Activated CD8-positive, alpha-beta T cell treated with anti-CD3 and anti-CD28 coated beads, Interleukin-2, amount 10 ng/mL, durations not matched to agents 7 days and 5 days (primary cell): ENCODE data around the gene NEDD9. TPM values are rescaled to one million over a fixed set of nuclear protein-coding genes. Genes with fewer than 3 reads are reported as not detected.

Experiments used
- ATAC-seq: fragments of 150-1000 bp; cut with Tn5 transposase; one replicate; pipeline ENCODE4 v1.10.0; 2021; ENCODE audit warnings: moderate library complexity
- CTCF ChIA-PET: fragments of 350-600 bp; sonication (Branson Sonifier 250); formaldehyde crosslinking; loops from one replicate; lab custom pipeline; 2021; ENCODE audit warnings: antibody characterized with exemption; lab: Charles Lee
- POLR2A ChIA-PET: fragments of 350-600 bp; sonication (Branson Sonifier 250); formaldehyde crosslinking; loops from one replicate; lab custom pipeline; 2021; ENCODE audit warnings: antibody characterized with exemption; lab: Charles Lee
- DNase-seq: peaks from one replicate; pipeline ENCODE4 v3.0.0-alpha.2; 2020
- H3K27ac Mint-ChIP-seq: one replicate; pipeline ENCODE4 v1.8.0; 2021; ENCODE audit warnings: mild to moderate bottlenecking, mixed read lengths
- H3K27me3 Mint-ChIP-seq: one replicate; pipeline ENCODE4 v1.8.0; 2021; ENCODE audit warnings: low read depth, mixed read lengths
- H3K36me3 Mint-ChIP-seq: one replicate; pipeline ENCODE4 v1.8.0; 2021; ENCODE audit warnings: low read depth, mixed read lengths
- H3K4me1 Mint-ChIP-seq: one replicate; pipeline ENCODE4 v1.8.0; 2021; ENCODE audit warnings: low read depth, mixed read lengths
- H3K4me3 Mint-ChIP-seq: one replicate; pipeline ENCODE4 v1.8.0; 2021; ENCODE audit warnings: mild to moderate bottlenecking, mixed read lengths
- H3K9me3 Mint-ChIP-seq: one replicate; pipeline ENCODE4 v1.8.0; 2022; ENCODE audit warnings: mixed read lengths; ENCODE audit not compliant: insufficient read depth
- total RNA-seq, 2 experiments: library from RNA; stranded (reverse); gene quantifications; one replicate each; pipeline ENCODE4 v1.2.3, GENCODE V29; 2021

The NEDD9 gene
- total RNA-seq, 2 experiments from 2014 or later = 64.9 to 69.5 TPM

DNA sequence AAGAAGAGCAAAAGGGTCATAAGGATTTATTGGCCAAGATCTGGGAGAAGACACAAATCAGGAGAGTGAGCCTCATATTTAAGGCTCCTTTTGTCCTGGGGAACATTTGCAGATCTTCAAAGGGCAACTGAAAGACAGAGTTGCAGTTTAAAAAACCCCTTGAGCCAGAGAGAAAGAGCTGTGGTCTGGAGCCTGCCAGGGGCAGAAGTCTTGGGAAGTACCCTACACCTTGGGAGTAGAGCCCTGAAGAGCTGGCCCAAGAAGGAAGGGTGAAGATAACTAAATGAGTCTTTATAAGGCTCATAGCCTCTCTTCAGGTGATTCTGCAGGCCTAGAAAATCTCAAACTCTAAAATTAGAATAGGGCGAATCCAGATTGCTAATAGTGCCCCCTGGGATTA, 81.0 kb downstream of the NEDD9 start:
- H3K4me1 Mint-ChIP-seq = peaks cover 7% of the 10 kb centered on the region
- no peak overlapping the region for H3K4me3 Mint-ChIP-seq
- peaks cover 10% of the 10 kb centered on the region for H3K27me3 Mint-ChIP-seq
- no peaks in the 10 kb centered on the region for H3K9me3 Mint-ChIP-seq
- ATAC-seq (no peak), DNase-seq (no peak)
- H3K36me3 Mint-ChIP-seq = no peaks in the 10 kb centered on the region
- CTCF ChIA-PET = interaction anchor here (0.8 to 2.5 kb wide), 5 partner anchors 21 to 425 kb away, joined by 3 to 11 read pairs (median 3); no protein-coding TSS in a partner anchor
- H3K27ac Mint-ChIP-seq = no peak overlapping the region
- POLR2A ChIA-PET = no interaction called here

DNA sequence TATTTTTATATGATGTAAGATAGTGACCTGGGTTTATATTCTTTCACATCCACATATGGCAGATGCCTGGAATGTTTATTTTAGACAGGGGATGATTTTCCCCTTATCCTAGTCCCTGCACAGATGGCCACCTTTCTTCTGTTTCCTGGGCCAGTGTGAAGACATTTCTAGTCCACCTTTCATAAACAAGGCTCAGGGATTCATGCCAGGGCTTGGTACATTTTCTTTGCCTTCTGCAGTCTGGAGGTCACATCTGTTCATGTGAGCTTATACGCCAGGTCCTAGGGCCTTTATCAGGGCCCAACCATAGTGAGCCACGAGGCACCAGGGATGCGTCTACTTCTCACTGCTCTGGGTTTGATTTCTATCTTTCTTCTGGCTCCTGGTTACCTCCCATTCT, 82.9 kb downstream of the NEDD9 start:
- DNase-seq (no peak), ATAC-seq (no peak)
- Mint-ChIP-seq H3K4me1 (peaks cover 7% of the 10 kb centered on the region), H3K4me3 (no peak overlapping the region), H3K27me3 (peaks cover 2% of the 10 kb centered on the region), H3K27ac (no peak overlapping the region), H3K9me3 (no peaks in the 10 kb centered on the region), H3K36me3 (no peaks in the 10 kb centered on the region)
- POLR2A ChIA-PET = no interaction called here
- CTCF ChIA-PET = interaction anchor here (2.0 to 7.5 kb wide), 2 partner anchors 22 to 347 kb away, joined by 4 to 102 read pairs; no protein-coding TSS in a partner anchor

- peak overlapping the region; percentile 41 for H3K27ac Mint-ChIP-seq
- CTCF ChIA-PET = interaction anchor here (7.5 kb wide), 1 partner anchor 350 kb away, joined by 102 read pairs; no protein-coding TSS in a partner anchor
- H3K27me3 Mint-ChIP-seq = no peaks in the 10 kb centered on the region
- no peak for ATAC-seq
- no peaks in the 10 kb centered on the region for H3K36me3 Mint-ChIP-seq
- POLR2A ChIA-PET = no interaction called here
- DNase-seq = no peak
- no peak overlapping the region for H3K4me3 Mint-ChIP-seq
- no peaks in the 10 kb centered on the region for H3K9me3 Mint-ChIP-seq
- peaks cover 2% of the 10 kb centered on the region for H3K4me1 Mint-ChIP-seq
These were observed 86.2 kb downstream of the NEDD9 start for GRCh38 chr6:11146117-11146826.

DNA sequence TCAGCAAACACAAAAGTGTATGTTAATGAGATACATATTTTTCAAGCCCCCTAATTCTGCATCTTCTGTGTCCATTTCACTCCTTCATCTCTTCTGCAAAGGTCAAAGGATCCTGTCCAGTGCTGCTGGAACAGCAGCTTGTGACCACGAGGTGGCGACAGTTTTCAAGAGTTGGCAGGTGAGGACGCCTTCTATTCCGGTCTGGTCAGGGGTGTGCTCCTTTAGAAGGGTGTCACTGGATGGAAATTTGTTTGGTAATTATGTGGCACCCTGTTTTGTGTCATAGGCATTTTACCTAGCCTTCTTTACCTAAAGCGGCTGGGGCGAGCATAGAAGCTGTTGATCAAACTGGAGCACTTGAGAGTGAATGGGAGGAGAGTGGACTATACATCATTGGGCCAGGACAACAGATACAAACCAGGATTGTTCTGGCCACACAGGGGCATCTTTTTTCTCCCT, 88.0 kb downstream of the NEDD9 start:
- DNase-seq (peak; percentile 83), ATAC-seq (peak; percentile 91)
- no peaks in the 10 kb centered on the region for H3K9me3 Mint-ChIP-seq
- no peaks in the 10 kb centered on the region for H3K27me3 Mint-ChIP-seq
- H3K36me3 Mint-ChIP-seq = no peaks in the 10 kb centered on the region
- H3K4me3 Mint-ChIP-seq = no peak overlapping the region
- ChIA-PET CTCF (interaction anchor here (0.6 to 7.5 kb wide), 20 partner anchors 8 to 434 kb away, joined by 3 to 102 read pairs (median 4); partner anchors contain the start of genes NEDD9 and SMIM13), POLR2A (interaction anchor here (0.8 kb wide), 1 partner anchor 352 kb away, joined by 5 read pairs; no protein-coding TSS in a partner anchor)
- no peak overlapping the region for H3K27ac Mint-ChIP-seq
- peaks cover 2% of the 10 kb centered on the region for H3K4me1 Mint-ChIP-seq

DNA sequence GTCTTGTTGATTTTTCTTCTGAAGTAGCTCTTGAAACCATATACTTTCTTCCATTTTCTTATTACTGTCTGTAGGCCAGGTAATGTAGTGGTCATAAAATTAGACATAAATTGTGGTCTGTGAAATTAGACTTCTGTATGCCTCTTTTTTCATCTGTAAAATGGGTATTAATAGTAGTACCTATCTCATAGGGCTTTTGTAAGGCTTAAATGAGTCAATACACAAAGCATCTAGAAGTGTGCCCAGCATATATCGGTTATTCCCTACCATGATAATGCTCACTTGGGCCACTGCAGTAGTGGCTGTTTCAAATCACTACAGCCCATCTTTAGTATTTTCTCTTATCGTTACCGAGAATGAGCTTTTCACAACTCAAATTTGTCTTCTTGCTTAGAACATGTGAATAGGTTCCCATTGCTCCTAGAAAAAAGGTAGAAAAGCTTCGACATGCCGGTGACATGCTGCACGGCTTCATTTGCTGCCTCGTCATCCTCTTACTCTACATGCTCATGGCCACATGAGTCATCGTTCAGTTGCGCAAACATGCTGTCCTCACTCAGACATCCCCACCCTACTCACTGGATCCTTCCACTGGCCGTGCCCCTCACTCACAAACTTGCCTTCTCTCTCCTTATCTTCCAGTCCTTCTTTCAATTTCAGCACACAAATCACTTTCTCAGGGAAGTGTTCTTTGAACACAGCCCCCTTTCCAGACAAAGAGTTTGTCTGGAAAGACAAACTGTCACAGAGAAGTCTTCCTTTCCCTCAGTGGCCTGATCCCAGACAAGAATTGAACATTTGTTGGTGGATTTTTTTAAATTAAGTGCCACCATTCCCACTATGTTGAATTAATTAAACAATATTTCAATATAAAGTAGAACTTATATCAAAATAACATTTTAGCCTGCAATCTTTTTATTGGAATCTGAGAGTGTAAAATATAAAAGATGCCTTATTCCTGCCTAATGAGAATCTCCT, 88.8 kb downstream of the NEDD9 start:
- no peak for DNase-seq
- peaks cover 2% of the 10 kb centered on the region for H3K4me1 Mint-ChIP-seq
- ChIA-PET CTCF (interaction anchor here (0.6 to 7.5 kb wide), 20 partner anchors 9 to 435 kb away, joined by 3 to 102 read pairs (median 4); partner anchors contain the start of genes NEDD9 and SMIM13), POLR2A (interaction anchor here (0.8 kb wide), 1 partner anchor 353 kb away, joined by 5 read pairs; no protein-coding TSS in a partner anchor)
- no peak overlapping the region for H3K4me3 Mint-ChIP-seq
- no peak overlapping the region for H3K27ac Mint-ChIP-seq
- no peaks in the 10 kb centered on the region for H3K27me3 Mint-ChIP-seq
- no peaks in the 10 kb centered on the region for H3K36me3 Mint-ChIP-seq
- ATAC-seq = no peak
- no peaks in the 10 kb centered on the region for H3K9me3 Mint-ChIP-seq

GRCh38 chr6:11142296-11143027, 90.0 kb downstream of the NEDD9 start:
- Mint-ChIP-seq H3K4me1 (peaks cover 2% of the 10 kb centered on the region), H3K4me3 (no peak overlapping the region), H3K9me3 (no peaks in the 10 kb centered on the region), H3K27ac (no peak overlapping the region), H3K27me3 (no peaks in the 10 kb centered on the region), H3K36me3 (no peaks in the 10 kb centered on the region)
- ATAC-seq = no peak
- POLR2A ChIA-PET = no interaction called here
- DNase-seq = no peak
- CTCF ChIA-PET = interaction anchor here (1.1 to 7.5 kb wide), 5 partner anchors 30 to 433 kb away, joined by 3 to 102 read pairs (median 4); no protein-coding TSS in a partner anchor

GRCh38 chr6:11141295-11141694, 91.2 kb downstream of the NEDD9 start:
- no peak for ATAC-seq
- POLR2A ChIA-PET = no interaction called here
- H3K4me1 Mint-ChIP-seq = peaks cover 2% of the 10 kb centered on the region
- DNase-seq = no peak
- H3K27ac Mint-ChIP-seq = no peak overlapping the region
- H3K36me3 Mint-ChIP-seq = peaks cover 2% of the 10 kb centered on the region
- CTCF ChIA-PET = interaction anchor here (0.9 kb wide), 1 partner anchor 356 kb away, joined by 3 read pairs; no protein-coding TSS in a partner anchor
- no peak overlapping the region for H3K4me3 Mint-ChIP-seq
- no peaks in the 10 kb centered on the region for H3K9me3 Mint-ChIP-seq
- H3K27me3 Mint-ChIP-seq = no peaks in the 10 kb centered on the region

GRCh38 chr6:11140056-11140455, 92.4 kb downstream of the NEDD9 start:
- H3K36me3 Mint-ChIP-seq = peaks cover 7% of the 10 kb centered on the region
- H3K4me1 Mint-ChIP-seq = peaks cover 2% of the 10 kb centered on the region
- ChIA-PET POLR2A (no interaction called here), CTCF (interaction anchor here (1.4 kb wide), 1 partner anchor 356 kb away, joined by 5 read pairs; no protein-coding TSS in a partner anchor)
- no peak for ATAC-seq
- no peak for DNase-seq
- H3K9me3 Mint-ChIP-seq = no peaks in the 10 kb centered on the region
- H3K4me3 Mint-ChIP-seq = no peak overlapping the region
- H3K27ac Mint-ChIP-seq = no peak overlapping the region
- no peaks in the 10 kb centered on the region for H3K27me3 Mint-ChIP-seq

- Mint-ChIP-seq H3K4me1 (no peaks in the 10 kb centered on the region), H3K27ac (no peak overlapping the region), H3K36me3 (peaks cover 11% of the 10 kb centered on the region), H3K9me3 (no peaks in the 10 kb centered on the region), H3K4me3 (no peak overlapping the region), H3K27me3 (no peaks in the 10 kb centered on the region)
- no peak for ATAC-seq
- no peak for DNase-seq
- ChIA-PET CTCF (interaction anchor here (0.8 to 1.4 kb wide), 2 partner anchors 357 kb away, joined by 3 to 5 read pairs; no protein-coding TSS in a partner anchor), POLR2A (no interaction called here)
These were observed 93.2 kb downstream of the NEDD9 start for GRCh38 chr6:11139051-11139960.

DNA sequence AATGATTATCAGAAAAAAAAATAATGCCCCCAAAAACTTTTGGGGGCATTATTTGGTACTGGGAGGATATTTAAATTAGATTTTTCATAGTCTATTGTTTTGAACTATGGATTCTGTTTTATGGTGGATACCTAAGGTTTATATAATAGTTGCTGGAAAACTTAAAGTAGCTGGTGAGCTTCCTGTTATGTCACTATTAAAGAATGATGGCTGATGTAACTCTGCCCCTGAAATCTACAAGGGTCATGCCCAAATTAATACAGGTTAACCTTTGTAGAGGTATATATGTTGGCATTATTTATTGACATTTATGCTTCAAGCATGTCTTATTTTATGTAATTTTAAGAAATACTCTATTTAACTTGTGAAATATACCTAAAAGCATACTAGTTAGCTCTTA, 95.7 kb downstream of the NEDD9 start:
- no peak for ATAC-seq
- Mint-ChIP-seq H3K36me3 (peaks cover 11% of the 10 kb centered on the region), H3K27me3 (no peaks in the 10 kb centered on the region), H3K4me3 (no peak overlapping the region), H3K27ac (no peak overlapping the region), H3K9me3 (no peaks in the 10 kb centered on the region), H3K4me1 (no peaks in the 10 kb centered on the region)
- CTCF ChIA-PET = interaction anchor here (1.5 to 1.9 kb wide), 2 partner anchors 9 to 359 kb away, joined by 5 to 13 read pairs; no protein-coding TSS in a partner anchor
- POLR2A ChIA-PET = interaction anchor here (0.6 kb wide), 1 partner anchor 182 kb away, joined by 3 read pairs; no protein-coding TSS in a partner anchor
- DNase-seq = no peak
